Measurements from ENCODE around the gene AK1.

Gene AK1

GRCh38 chr9:127920794-127921193, 43.3 kb upstream of the AK1 start:
- H3K27ac ChIP-seq: no peak overlapping the region
- no peak for TF ChIP-seq ZFX (IDR thresholded peaks at IDR 0.05)
- TF ChIP-seq, protein P1, sequence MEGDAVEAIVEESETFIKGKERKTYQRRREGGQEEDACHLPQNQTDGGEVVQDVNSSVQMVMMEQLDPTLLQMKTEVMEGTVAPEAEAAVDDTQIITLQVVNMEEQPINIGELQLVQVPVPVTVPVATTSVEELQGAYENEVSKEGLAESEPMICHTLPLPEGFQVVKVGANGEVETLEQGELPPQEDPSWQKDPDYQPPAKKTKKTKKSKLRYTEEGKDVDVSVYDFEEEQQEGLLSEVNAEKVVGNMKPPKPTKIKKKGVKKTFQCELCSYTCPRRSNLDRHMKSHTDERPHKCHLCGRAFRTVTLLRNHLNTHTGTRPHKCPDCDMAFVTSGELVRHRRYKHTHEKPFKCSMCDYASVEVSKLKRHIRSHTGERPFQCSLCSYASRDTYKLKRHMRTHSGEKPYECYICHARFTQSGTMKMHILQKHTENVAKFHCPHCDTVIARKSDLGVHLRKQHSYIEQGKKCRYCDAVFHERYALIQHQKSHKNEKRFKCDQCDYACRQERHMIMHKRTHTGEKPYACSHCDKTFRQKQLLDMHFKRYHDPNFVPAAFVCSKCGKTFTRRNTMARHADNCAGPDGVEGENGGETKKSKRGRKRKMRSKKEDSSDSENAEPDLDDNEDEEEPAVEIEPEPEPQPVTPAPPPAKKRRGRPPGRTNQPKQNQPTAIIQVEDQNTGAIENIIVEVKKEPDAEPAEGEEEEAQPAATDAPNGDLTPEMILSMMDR (conservative IDR thresholded peaks at IDR 0.05): no peak

DNA sequence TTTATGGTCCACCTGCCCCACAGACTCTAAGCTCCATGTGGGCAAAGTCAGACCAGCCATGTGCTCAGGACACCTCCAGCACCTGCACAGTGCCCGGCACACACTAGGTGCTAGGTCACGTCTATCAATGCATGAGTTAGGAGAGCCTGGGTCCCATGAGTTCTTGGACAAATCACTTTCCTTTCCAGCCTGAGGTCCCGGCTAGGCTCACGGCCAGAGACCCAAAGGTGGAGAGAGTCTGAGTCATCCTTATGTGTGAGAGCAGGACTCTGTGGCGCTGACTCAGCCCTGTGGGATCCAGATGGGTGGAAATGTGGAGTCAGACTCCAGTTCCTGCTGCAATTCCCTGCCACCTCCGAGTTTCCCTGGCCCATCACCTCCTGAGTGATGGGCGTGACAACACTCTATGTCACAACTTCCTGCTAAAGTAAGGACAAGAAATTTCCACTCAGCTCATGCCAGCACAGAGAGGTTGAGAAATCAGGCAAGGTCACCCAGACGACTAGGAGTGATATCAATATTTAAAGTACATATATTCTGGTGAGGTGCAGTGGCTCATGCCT, 41.9 kb upstream of the AK1 start:
- no peak for TF ChIP-seq ZFX (IDR thresholded peaks at IDR 0.05)
- TF ChIP-seq, protein P1 (conservative IDR thresholded peaks at IDR 0.05): no peak
- H3K27ac ChIP-seq: peak overlapping the region; percentile 61

GRCh38 chr9:127918183-127919107, 41.0 kb upstream of the AK1 start:
- H3K27ac ChIP-seq: peak overlapping the region; percentile 61
- TF ChIP-seq ZFX (IDR thresholded peaks at IDR 0.05): peak; percentile 38; the same call in 1 of the 2 replicates
- TF ChIP-seq, protein P1 (conservative IDR thresholded peaks at IDR 0.05): no peak; the same call in 1 of the 2 replicates

- H3K27ac ChIP-seq: peak overlapping the region; percentile 61
- no peak for TF ChIP-seq ZFX (IDR thresholded peaks at IDR 0.05)
- TF ChIP-seq, protein P1 (conservative IDR thresholded peaks at IDR 0.05): no peak
Observed at GRCh38 chr9:127917603-127918002, 40.1 kb upstream of the AK1 start.

DNA sequence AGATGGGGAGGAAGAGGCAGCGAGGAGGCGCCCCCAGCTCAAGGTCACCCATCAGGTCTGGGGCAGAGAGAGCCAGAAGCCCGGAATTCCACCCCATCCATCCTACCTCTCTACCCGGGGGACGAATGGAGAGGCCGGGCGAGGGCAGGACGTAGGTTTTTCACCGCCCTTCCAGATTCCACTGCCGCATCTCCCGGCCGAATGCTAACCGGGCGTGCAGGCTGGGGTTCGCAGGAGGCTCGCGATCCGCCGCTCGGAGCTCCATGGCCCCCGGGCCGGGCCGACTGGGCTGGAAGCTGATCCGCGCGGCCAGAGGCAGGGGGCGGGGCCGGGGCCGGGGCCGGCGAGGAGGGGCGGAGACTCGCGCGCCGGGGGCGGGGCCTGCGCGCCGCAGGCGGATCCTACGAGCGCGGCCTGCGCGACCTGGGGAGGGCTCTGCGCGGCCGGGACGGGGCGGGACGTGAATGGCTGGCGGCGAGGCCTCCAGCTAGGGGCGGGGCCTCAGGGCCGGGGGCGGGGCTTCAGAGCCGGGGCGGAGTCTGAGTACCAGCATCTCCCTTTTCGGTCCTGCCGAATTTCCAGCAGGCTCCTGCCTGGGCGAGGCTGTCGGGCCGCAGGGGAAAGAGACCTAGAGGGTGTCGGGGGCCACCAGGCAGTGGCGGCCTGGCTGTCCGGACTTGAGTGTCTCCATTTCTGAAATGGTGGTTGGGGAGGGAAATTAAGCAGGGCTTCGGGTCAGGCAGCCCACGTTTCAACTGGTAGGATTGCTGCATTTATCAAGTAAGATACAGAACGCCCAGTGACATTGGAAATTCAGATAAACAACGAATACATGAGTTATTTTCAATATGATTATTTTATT, 39.5 kb upstream of the AK1 start, which contains the start of gene ST6GALNAC4:
ST6GALNAC4 (minus strand) TSS at position 322 of the 862 bp plus-strand sequence. CDS start 622 bp downstream, outside the sequence.
- TF ChIP-seq, protein P1 (conservative IDR thresholded peaks at IDR 0.05): no peak
- TF ChIP-seq ZFX (IDR thresholded peaks at IDR 0.05): no peak
- peak within 1 kb of the TSS; percentile 61 for H3K27ac ChIP-seq

DNA sequence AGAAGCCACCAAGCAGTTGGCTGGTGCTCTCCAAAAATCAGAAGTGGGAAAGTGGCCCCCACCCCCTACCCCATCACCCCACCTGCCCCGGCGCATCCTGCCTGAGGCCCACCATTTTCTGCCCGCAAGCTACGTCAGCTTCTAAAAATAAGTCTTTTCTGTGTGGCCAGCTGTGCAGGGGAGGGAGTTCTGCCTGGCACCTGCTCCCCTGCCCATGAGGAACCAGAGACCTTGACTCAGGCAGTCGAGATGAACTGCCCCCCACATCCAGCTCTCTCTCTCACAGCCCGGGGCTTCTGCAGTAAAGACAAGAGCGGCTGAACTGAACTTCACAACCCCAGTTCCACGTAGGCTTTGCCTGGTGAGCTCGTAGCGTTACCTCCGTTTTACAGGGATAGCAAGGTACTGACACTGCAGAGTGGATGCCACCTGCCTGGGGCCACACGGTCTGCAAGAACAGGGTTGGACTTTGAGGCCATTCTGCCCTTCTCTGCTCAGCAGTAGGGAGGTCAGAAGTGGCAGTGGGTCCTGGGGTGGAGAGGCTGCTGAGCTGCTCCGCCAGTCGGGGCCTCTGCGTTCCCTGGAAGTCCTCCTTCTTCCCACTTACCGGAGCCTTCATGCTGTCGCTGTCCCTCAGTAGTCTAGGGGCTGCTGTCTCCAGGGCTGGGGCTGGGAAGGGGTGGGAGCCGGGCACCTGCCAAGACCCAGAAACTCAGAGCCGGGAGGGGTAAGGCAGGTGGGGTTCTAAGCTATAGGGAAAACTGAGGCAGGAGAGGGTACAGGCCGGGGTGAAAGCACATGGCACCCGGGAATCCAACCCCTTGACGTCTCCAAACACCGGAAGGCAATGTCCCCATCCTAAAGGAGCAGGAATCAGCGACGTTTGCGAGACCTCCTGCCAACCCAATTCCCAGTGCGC, 38.6 kb upstream of the AK1 start:
- peak overlapping the region; percentile 53 for H3K27ac ChIP-seq

More for the DNA sequence above, 38.6 kb upstream of the AK1 start:
- TF ChIP-seq, protein P1 (conservative IDR thresholded peaks at IDR 0.05): no peak
- no peak for TF ChIP-seq ZFX (IDR thresholded peaks at IDR 0.05)

Data from C4-2B (cell line).